Activated effector memory CD4-positive, alpha-beta T cell treated with anti-CD3 and anti-CD28 coated beads, Interleukin-2, amount 50 U/mL, for 16 hours (primary cell): ENCODE measurements around the gene MYO18B.

Source experiments
- DNase-seq: peaks from one replicate; pipeline ENCODE4 v3.0.0-alpha.2; 2020

Gene MYO18B

GRCh38 chr22:25908755-25909154 is 166.8 kb downstream of the MYO18B start:
- no peak for DNase-seq

- no peak for DNase-seq
These were observed 167.8 kb downstream of the MYO18B start for GRCh38 chr22:25909614-25910387.

- no peak for DNase-seq
These were observed 169.4 kb downstream of the MYO18B start for GRCh38 chr22:25911243-25911972.

GRCh38 chr22:25919452-25919851 is 177.5 kb downstream of the MYO18B start:
- no peak for DNase-seq

- DNase-seq: no peak
These were observed 180.2 kb downstream of the MYO18B start for GRCh38 chr22:25922141-25922540.

- no peak for DNase-seq
These were observed 181.9 kb downstream of the MYO18B start for GRCh38 chr22:25923914-25924313.

GRCh38 chr22:25928038-25928437 is 186.1 kb downstream of the MYO18B start:
- DNase-seq: no peak

GRCh38 chr22:25929321-25929878 is 187.4 kb downstream of the MYO18B start:
- no peak for DNase-seq

- no peak for DNase-seq
These were observed 188.1 kb downstream of the MYO18B start for GRCh38 chr22:25930083-25930482.

GRCh38 chr22:25930788-25931310 is 188.9 kb downstream of the MYO18B start:
- DNase-seq: no peak

- DNase-seq: no peak
These were observed 191.3 kb downstream of the MYO18B start for GRCh38 chr22:25933158-25933788.

- no peak for DNase-seq
These were observed 193.5 kb downstream of the MYO18B start for GRCh38 chr22:25935266-25936058.

- no peak for DNase-seq
These were observed 196.2 kb downstream of the MYO18B start for GRCh38 chr22:25938151-25938550.

- DNase-seq: no peak
These were observed 197.4 kb downstream of the MYO18B start for GRCh38 chr22:25939384-25939783.

- DNase-seq: no peak
These were observed 198.5 kb downstream of the MYO18B start for GRCh38 chr22:25940479-25940878.

GRCh38 chr22:25941365-25941960 is 199.5 kb downstream of the MYO18B start:
- no peak for DNase-seq

- no peak for DNase-seq
These were observed 200.3 kb downstream of the MYO18B start for GRCh38 chr22:25942115-25942855.

GRCh38 chr22:25942856-25943411 is 200.9 kb downstream of the MYO18B start:
- DNase-seq: no peak

- DNase-seq: no peak
These were observed 208.1 kb downstream of the MYO18B start for GRCh38 chr22:25950111-25950510.

GRCh38 chr22:25953276-25953675 is 211.3 kb downstream of the MYO18B start:
- DNase-seq: no peak

GRCh38 chr22:25953919-25954318 is 211.9 kb downstream of the MYO18B start:
- DNase-seq: no peak
